Endothelial cell of umbilical vein (primary cell): ENCODE measurements around the gene TOX2. TPM values are rescaled to one million over a fixed set of nuclear protein-coding genes. Genes with fewer than 3 reads are reported as not detected.

Experiments used
- BruUV-seq: library from RNA; stranded (reverse); fragments of 400-500 nt; replicated peaks from 2 replicates; lab custom pipeline; 2021; lab: Mats Ljungman, UMichigan
- CTCF ChIA-PET: fragments of 300-600, 350-600 bp; sonication (Branson Sonifier 250); formaldehyde crosslinking; loops from one replicate; lab custom pipeline; 2021; ENCODE audit warnings: antibody characterized with exemption, inconsistent platforms; lab: Charles Lee
- POLR2A ChIA-PET: fragments of 300-600, 350-600 bp; sonication (Branson Sonifier 250); formaldehyde crosslinking; loops from one replicate; lab custom pipeline; 2021; ENCODE audit warnings: antibody characterized with exemption, inconsistent platforms; lab: Charles Lee
- DNase-seq: peaks from one replicate; pipeline ENCODE4 v3.0.0-alpha.2; 2011; ENCODE audit warnings: low read depth, low spot score
- FAIRE-seq: peaks from 2 replicates; lab custom pipeline; 2011; peaks lifted over from hg19 to GRCh38; lab: Jason Lieb, UNC
- H2AFZ ChIP-seq: 2 replicates; pipeline ENCODE4 v1.6.0; 2012; ENCODE audit warnings: low read depth, low read length, control low read depth, inconsistent platforms
- H3K27ac ChIP-seq: 2 replicates; pipeline ENCODE4 v1.5.1; 2011; ENCODE audit warnings: low read depth, mild to moderate bottlenecking, control low read depth, low read length, moderate library complexity; ENCODE audit not compliant: insufficient read depth
- H3K27me3 ChIP-seq, 2 experiments: 2 replicates each; pipeline versions ENCODE4 v1.6.0 to v1.6.1; 2011; ENCODE audit warnings: low read length in 2 of 2, mixed read lengths in 1 of 2; ENCODE audit not compliant: control insufficient read depth in 2 of 2, insufficient read depth in 2 of 2
- H3K36me3 ChIP-seq, 2 experiments: 2 replicates in 1 of 2; 3 replicates in 1 of 2; pipeline ENCODE4 v1.5.1; 2011; ENCODE audit warnings: low read length in 2 of 2, mild to moderate bottlenecking in 1 of 2, moderate library complexity in 1 of 2; ENCODE audit not compliant: control insufficient read depth in 2 of 2, insufficient read depth in 2 of 2; ENCODE audit errors: extremely low read depth in 1 of 2
- H3K4me1 ChIP-seq: 3 replicates; pipeline ENCODE4 v1.5.1; 2011; ENCODE audit warnings: mild to moderate bottlenecking, low read length; ENCODE audit not compliant: control insufficient read depth, insufficient read depth; ENCODE audit errors: extremely low read depth
- H3K4me2 ChIP-seq: 2 replicates; pipeline ENCODE4 v1.6.1; 2011; ENCODE audit warnings: low read length, control low read depth, mixed read lengths; ENCODE audit not compliant: insufficient read depth
- H3K4me3 ChIP-seq, 3 experiments: fragments of 200-600 bp in 1 of 3; sonication (generic), shearing (Covaris generic) in 1 of 3; replicated peaks in 1 of 3; 2 replicates each; pipeline ENCODE4 v1.5.1; 2011 to 2016; ENCODE audit warnings: control low read depth in 3 of 3, low read length in 3 of 3, mild to moderate bottlenecking in 2 of 3, inconsistent platforms in 1 of 3, low read depth in 1 of 3, moderate library complexity in 1 of 3; ENCODE audit not compliant: insufficient read depth in 1 of 3
- H3K79me2 ChIP-seq: 2 replicates; pipeline ENCODE4 v1.6.0; 2012; ENCODE audit warnings: low read length, inconsistent platforms; ENCODE audit not compliant: control insufficient read depth, insufficient read depth
- H3K9ac ChIP-seq: replicated peaks from 2 replicates; pipeline ENCODE3; 2011; ENCODE audit warnings: low read length, control low read depth; ENCODE audit not compliant: insufficient read depth; ENCODE audit errors: extremely low read depth
- H3K9me1 ChIP-seq: replicated peaks from 3 replicates; pipeline ENCODE4 v1.6.0; 2011; ENCODE audit warnings: mild to moderate bottlenecking, low read length; ENCODE audit not compliant: control insufficient read depth, insufficient read depth; ENCODE audit errors: extremely low read depth
- H3K9me3 ChIP-seq: replicated peaks from 2 replicates; pipeline ENCODE4 v1.5.1; 2012; ENCODE audit warnings: low read length, inconsistent platforms; ENCODE audit not compliant: control insufficient read depth, insufficient read depth
- H4K20me1 ChIP-seq: replicated peaks from 2 replicates; pipeline ENCODE3; 2011; ENCODE audit warnings: mild to moderate bottlenecking, low read length; ENCODE audit not compliant: control insufficient read depth, insufficient read depth; ENCODE audit errors: extremely low read depth
- CTCF ChIP-seq, 2 donors: IDR thresholded peaks; 1 replicate in 1 of 2; 2 replicates in 1 of 2; pipeline ENCODE4 v1.5.1; 2011; ENCODE audit warnings: low read length in 2 of 2, mild to moderate bottlenecking in 2 of 2, moderate library complexity in 2 of 2, control low read depth in 1 of 2, inconsistent platforms in 1 of 2, low read depth in 1 of 2; ENCODE audit not compliant: insufficient read depth in 1 of 2; ENCODE audit errors: extremely low read depth in 1 of 2
- EZH2 ChIP-seq: IDR thresholded peaks from 2 replicates; pipeline ENCODE4 v1.6.1; 2012; ENCODE audit warnings: borderline replicate concordance, low read depth, mild to moderate bottlenecking, moderate library complexity, low read length, inconsistent platforms; ENCODE audit not compliant: severe bottlenecking
- FOS ChIP-seq: IDR thresholded peaks from 2 replicates; pipeline ENCODE4 v1.6.1; 2011; ENCODE audit warnings: mild to moderate bottlenecking, low read length, moderate library complexity, borderline replicate concordance; ENCODE audit not compliant: insufficient read depth
- GATA2 ChIP-seq: IDR thresholded peaks from 2 replicates; pipeline ENCODE4 v1.7.0; 2011; ENCODE audit warnings: low read depth, mild to moderate bottlenecking, moderate library complexity, mixed read lengths, low read length; ENCODE audit not compliant: insufficient read length, insufficient read depth
- JUN ChIP-seq: IDR thresholded peaks from 2 replicates; pipeline ENCODE4 v1.6.1; 2011; ENCODE audit warnings: borderline replicate concordance, low read depth; ENCODE audit not compliant: insufficient read length, insufficient read depth
- MAX ChIP-seq: IDR thresholded peaks from 2 replicates; pipeline ENCODE4 v1.6.1; 2011; ENCODE audit not compliant: insufficient read depth, insufficient read length
- MYC ChIP-seq: IDR thresholded peaks from one replicate; pipeline ENCODE4 v1.6.1; 2011; ENCODE audit warnings: mild to moderate bottlenecking, low read depth, low read length
- POLR2A ChIP-seq: IDR thresholded peaks from 2 replicates; pipeline ENCODE4 v1.6.1; 2012; ENCODE audit warnings: low read depth, mild to moderate bottlenecking, control low read depth, low read length
- POLR2AphosphoS5 ChIP-seq: IDR thresholded peaks from 2 replicates; pipeline ENCODE4 v1.6.1; 2012; ENCODE audit warnings: low read depth, mild to moderate bottlenecking, control low read depth, low read length, moderate library complexity; ENCODE audit not compliant: insufficient read depth
- dilution Hi-C: fragments of 300-500 bp; cut with MboI; formaldehyde crosslinking; loops from one replicate; pipeline ENCODE4 v1.15.0; 2019; ENCODE audit warnings: low sequenced_read_pairs; ENCODE audit not compliant: extremely low pct_ligation_motif_present
- intact Hi-C: fragments of 100-400 bp; cut with micrococcal nuclease; formaldehyde crosslinking; loops from one replicate; pipeline ENCODE4 v1.10.0; 2022
- polyA plus RNA-seq, 4 experiments: library from polyadenylated mRNA; depleted of rRNA in 3 of 4; stranded (reverse) in 3 of 4; unstranded in 1 of 4; fragments of >200 nt; gene quantifications; 2 replicates each; pipeline versions ENCODE4 v1.2.1 to v1.2.3, GENCODE V29; 2011 to 2012; ENCODE audit warnings: missing spikeins in 1 of 4
- total RNA-seq: library from RNA; stranded (reverse); gene quantifications from 2 replicates; pipeline ENCODE4 v1.2.3, GENCODE V29; 2021

The TOX2 gene
- total and polyA plus RNA-seq, 2 donors (not counting 3 experiments of a cell fraction or from before 2014, with no cell fraction given) = 7.0 to 18.6 TPM

GRCh38 chr20:44079291-44079690 lies 164.6 kb downstream of the TOX2 start:
- Histone ChIP-seq H3K27ac (no peak overlapping the region), H3K4me3 (no peak overlapping the region), H4K20me1 (no peaks in the 10 kb centered on the region), H3K27me3 (no peaks in the 10 kb centered on the region), H3K36me3 (no peaks in the 10 kb centered on the region), H3K4me1 (peaks cover 6% of the 10 kb centered on the region), H3K79me2 (no peaks in the 10 kb centered on the region), H3K4me2 (no peak overlapping the region), H2AFZ (no peak overlapping the region), H3K9me1 (no peaks in the 10 kb centered on the region), H3K9ac (no peak overlapping the region), H3K9me3 (no peaks in the 10 kb centered on the region)
- TF ChIP-seq MYC (no peak), EZH2 (no peak), JUN (no peak), CTCF (IDR thresholded peaks at IDR 0.05; ENCODE audit: extremely low read depth in 1 of 2, insufficient read depth in 1 of 2, low read depth in 1 of 2, low read length in 2 of 2) (no peak)
- FAIRE-seq (no peak), DNase-seq (no peak)
- intact Hi-C loops = no loop called here
- no TSS peak for BruUV-seq
- dilution Hi-C loops = no loop called here
- ChIA-PET POLR2A (no interaction called here), CTCF (interaction anchor here (0.8 to 7.6 kb wide), 7 partner anchors 12 to 542 kb away, joined by 3 to 191 read pairs (median 8); partner anchors contain the start of gene GTSF1L)

GRCh38 chr20:44080064-44080463 lies 165.4 kb downstream of the TOX2 start:
- Histone ChIP-seq H3K9me1 (no peaks in the 10 kb centered on the region), H3K4me2 (no peak overlapping the region), H3K79me2 (no peaks in the 10 kb centered on the region), H3K9me3 (no peaks in the 10 kb centered on the region), H3K9ac (no peak overlapping the region), H3K27ac (no peak overlapping the region), H3K27me3 (no peaks in the 10 kb centered on the region), H3K4me1 (no peaks in the 10 kb centered on the region), H3K4me3 (no peak overlapping the region), H2AFZ (no peak overlapping the region), H4K20me1 (no peaks in the 10 kb centered on the region), H3K36me3 (no peaks in the 10 kb centered on the region)
- POLR2A ChIA-PET = no interaction called here
- dilution Hi-C loops (no loop called here), intact Hi-C loops (loop anchor here (1.0 kb wide), 8 partner anchors 24 to 631 kb away; no protein-coding TSS in a partner anchor)
- no TSS peak for BruUV-seq
- TF ChIP-seq GATA2 (no peak), MAX (no peak), JUN (no peak), POLR2AphosphoS5 (no peak), EZH2 (no peak), POLR2A (no peak), FOS (no peak), MYC (no peak), CTCF (IDR thresholded peaks at IDR 0.05; ENCODE audit: extremely low read depth in 1 of 2, insufficient read depth in 1 of 2, low read depth in 1 of 2, low read length in 2 of 2) (no peak)
- no peak for FAIRE-seq
- no peak for DNase-seq
- CTCF ChIA-PET = interaction anchor here (0.6 to 7.6 kb wide), 52 partner anchors 8 to 633 kb away, joined by 3 to 191 read pairs (median 4); partner anchors contain the start of genes GTSF1L and IFT52
